HG03045 (cell line): ENCODE results near the gene SPIN1.

ENCODE experiments used
- ATAC-seq: cut with Tn5 transposase; IDR thresholded peaks from one replicate; pipeline ENCODE4 v1.9.1; 2021; ENCODE audit warnings: mild to moderate bottlenecking, moderate library complexity; ENCODE audit not compliant: unreplicated experiment

The SPIN1 gene

GRCh38 chr9:88488166-88488565, 99.9 kb downstream of the SPIN1 start:
- ATAC-seq, result no peak

GRCh38 chr9:88494983-88495721, 106.9 kb downstream of the SPIN1 start:
- no peak for ATAC-seq

DNA sequence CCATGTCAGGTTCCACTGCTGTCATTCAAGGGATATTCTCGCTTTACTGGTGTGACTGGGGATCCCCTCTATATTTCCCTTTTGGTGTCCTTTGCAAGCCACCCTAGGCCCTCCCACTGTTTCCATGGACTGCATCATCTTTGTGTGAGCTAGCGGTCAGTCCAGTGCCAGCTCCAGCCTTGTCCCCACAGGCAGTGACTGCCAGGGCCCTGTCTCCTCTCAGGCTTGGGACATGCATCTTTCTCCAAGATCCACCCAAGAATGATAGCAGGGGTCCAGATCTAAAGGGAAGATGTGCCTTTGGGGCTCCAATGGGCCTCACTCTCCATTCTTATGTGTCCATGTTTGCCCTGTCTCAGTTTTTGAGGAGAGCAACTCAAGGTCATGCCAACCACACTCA, 109.0 kb downstream of the SPIN1 start:
- no peak for ATAC-seq

DNA sequence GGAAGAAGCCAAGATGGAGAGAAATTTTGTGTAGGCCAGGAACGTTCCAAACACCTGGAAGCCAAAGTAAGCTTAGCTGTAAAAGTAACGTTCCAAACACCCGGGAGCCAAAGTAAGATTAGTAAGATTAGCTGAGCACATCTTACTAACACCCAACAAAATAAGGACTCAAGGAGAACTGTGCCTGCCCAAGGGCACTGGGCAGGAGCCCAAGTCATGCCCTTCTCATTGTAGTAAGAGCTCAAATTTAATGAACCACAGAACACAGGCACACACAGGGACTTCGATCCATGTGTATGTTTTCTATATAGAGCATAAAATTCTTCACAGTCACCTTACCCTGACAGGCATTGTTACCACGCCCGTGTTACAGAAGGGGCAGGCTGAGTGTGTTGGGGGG, 110.6 kb downstream of the SPIN1 start:
- ATAC-seq, result no peak

GRCh38 chr9:88501086-88501485, 112.8 kb downstream of the SPIN1 start:
- ATAC-seq, result no peak

DNA sequence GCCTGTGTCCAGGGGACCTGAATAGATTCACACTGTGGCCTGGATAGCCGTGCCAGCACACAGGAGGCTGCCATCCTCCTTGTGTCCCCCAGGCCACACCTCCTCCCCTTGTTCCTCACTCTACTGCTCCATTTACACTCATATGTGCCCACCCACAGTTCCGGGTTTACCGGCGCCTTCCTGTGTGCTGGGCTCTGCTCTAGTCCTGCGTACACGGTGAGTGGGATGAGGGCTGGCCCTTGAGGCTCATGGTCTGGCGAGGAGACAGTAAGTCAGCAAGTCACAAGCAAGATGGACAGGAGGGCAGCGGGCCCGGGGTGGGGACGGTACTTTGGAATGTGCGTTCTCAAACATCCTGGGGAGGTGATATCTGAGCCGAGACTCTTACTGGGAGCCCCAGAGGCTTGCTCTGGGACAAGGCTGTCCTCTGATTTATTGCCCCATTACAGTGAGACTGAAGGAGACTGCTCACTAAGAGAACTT, 114.3 kb downstream of the SPIN1 start:
- ATAC-seq, result no peak

DNA sequence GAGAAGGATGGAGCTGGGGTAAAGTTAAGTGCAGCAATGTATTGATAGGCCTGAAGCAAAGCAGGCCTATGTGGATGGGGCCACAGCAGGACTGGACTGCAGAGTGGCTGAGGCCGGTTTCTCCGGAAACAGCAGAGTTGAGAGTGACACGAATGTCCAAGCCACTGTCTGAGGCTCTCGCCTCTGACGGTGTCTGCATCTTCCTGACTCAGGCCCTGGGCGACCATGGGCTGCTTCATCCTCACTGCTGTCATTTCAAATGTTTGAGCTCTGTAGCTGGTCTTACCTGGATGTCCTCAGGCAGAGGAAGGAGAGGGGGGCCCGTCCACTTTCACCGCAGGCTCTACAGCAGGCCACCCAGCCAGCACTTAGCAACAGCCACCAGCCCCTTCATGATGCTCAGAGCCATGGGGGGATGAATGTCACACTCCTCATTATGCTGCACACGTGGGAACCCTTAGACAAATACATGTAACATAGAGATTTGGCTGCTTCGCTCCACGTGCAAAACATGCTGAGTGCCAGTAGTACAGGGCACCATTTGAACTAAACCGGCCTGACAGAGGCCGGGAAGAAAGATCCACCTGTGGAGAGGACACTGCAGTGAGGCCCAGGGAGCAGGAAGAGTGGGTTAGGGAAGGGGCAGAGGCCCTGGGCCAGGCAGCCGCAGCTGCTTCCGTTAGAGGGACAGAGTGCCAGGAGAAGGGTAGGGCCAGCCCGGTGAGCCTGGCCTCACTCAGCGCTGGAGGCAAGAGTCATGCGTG, 115.0 kb downstream of the SPIN1 start:
- no peak for ATAC-seq

DNA sequence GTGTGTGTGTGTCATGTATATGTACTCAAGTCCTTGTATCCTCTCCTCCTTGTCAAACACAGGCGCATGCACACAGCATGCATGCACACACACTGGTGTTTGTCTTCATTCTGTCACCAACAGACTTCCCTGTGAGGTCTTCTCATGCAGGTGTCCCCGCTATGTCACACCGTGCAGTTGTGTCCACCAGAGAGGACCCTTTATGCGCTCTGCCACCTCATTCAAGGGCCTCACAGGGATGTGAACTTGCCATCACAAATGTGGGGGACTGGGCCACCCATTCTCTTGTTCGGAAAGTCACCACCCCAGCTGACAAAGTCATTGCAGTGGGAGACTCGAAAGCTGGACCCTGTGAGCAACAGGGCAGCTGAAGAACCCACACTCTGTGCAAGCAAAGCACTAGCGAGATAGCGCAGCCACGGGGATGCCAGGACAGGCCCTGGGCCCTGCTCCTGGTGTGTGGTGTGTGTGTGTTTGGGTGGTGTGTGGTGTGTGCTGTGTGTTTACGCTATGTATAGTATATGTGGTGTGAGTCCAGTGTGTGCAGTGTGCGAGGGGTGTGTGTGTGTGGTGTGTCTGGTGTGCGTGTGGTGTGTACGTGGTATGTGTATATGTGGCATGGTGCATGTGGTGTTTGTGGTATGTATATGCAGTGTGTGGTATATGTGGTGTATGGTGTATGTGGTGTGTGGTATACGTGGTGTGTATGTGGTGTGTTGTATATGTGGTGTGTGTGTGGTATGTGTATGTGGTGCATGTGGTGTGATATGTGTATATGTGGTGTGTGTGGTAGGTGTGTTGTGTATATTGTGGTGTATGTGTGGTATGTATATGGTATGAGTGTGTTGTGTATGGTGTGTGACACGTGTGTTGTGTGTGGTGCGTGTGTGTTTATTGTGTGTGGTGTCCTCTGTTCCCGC, 115.9 kb downstream of the SPIN1 start:
- no peak for ATAC-seq

DNA sequence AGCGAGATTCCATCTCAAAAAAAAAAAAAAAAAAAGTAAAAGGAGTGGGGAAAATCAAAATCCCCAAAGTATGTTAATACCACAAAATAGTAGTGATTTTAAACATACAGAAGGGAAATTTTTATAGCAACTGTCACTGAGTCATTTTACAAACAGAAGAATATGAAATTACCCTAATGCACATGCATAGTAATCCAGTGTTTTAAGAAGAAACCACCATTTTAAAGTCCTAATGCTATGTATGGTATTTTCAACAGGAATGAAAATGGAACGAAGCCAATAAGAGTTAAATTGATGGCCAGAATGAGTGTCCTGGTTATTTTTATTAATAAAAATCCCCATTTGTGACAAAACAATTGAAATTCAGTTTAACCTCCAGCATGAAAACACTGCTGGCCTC, 120.1 kb downstream of the SPIN1 start:
- ATAC-seq, result no peak

DNA sequence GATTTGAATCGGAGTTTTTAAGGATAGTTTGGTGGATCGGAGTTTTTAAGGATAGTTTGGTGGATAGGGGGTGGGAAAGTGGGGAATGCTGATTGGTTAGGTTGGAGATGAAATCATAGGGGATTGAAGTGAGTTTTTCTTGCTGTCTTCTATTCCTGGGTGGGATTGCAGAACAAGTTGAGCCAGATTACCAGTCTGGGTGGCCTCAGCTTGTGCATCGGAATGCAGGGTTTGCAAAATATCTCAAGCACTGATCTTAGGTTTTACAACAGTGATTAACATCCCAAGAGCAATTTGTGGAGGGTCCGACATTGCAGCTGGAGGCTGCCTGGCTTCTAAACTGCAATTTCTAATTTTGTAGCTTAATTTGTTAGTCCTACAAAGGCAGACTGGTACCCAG, 123.7 kb downstream of the SPIN1 start:
- no peak for ATAC-seq

- no peak for ATAC-seq
Observed at GRCh38 chr9:88514247-88514646, 126.0 kb downstream of the SPIN1 start.

- ATAC-seq, result no peak
Observed at GRCh38 chr9:88521308-88521707, 133.1 kb downstream of the SPIN1 start.

DNA sequence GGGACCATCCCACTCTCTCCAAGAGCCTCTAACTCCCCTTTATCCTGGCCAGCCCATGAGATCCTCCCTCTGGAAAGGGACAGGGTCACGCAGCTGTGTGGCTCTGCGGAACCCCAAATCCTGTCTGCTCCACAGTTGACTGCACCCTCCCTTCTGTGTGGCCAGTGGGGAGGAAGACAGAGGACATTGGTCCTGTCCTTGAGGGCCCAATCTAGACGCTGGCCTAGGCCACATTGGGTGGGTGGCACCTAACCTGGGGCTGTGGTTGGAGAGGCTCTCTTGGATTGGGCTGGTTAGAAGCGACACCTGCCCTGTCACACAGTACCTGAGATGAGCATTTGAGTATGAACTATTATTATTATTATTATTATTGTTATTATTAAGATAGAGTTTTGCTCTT, 134.1 kb downstream of the SPIN1 start:
- ATAC-seq, result no peak

GRCh38 chr9:88523056-88523455, 134.8 kb downstream of the SPIN1 start:
- ATAC-seq, result no peak

GRCh38 chr9:88524911-88525310, 136.7 kb downstream of the SPIN1 start:
- ATAC-seq, result no peak

GRCh38 chr9:88527618-88528017, 139.4 kb downstream of the SPIN1 start:
- no peak for ATAC-seq
